C4-2B (cell line): Measurements from ENCODE around the gene CREG1.
"Not testable (repeated sequence)": the region's sequence is repeated elsewhere in the genome, so short reads cannot be mapped to it uniquely, and the experiment has no call there.

Experiments used
- H3K27ac ChIP-seq: fragments of 450-650 bp; 2 replicates; pipeline ENCODE4 v1.5.1; 2017
- ZFX ChIP-seq: fragments of 450-650 bp; IDR thresholded peaks from 2 replicates; pipeline ENCODE4 v1.6.1; 2017
- TF ChIP-seq, protein P1 (sequence below): fragments of 450-650 bp; conservative IDR thresholded peaks from 2 replicates; pipeline ENCODE4 v1.5.1; 2017; ENCODE audit warnings: mild to moderate bottlenecking

Gene CREG1

DNA sequence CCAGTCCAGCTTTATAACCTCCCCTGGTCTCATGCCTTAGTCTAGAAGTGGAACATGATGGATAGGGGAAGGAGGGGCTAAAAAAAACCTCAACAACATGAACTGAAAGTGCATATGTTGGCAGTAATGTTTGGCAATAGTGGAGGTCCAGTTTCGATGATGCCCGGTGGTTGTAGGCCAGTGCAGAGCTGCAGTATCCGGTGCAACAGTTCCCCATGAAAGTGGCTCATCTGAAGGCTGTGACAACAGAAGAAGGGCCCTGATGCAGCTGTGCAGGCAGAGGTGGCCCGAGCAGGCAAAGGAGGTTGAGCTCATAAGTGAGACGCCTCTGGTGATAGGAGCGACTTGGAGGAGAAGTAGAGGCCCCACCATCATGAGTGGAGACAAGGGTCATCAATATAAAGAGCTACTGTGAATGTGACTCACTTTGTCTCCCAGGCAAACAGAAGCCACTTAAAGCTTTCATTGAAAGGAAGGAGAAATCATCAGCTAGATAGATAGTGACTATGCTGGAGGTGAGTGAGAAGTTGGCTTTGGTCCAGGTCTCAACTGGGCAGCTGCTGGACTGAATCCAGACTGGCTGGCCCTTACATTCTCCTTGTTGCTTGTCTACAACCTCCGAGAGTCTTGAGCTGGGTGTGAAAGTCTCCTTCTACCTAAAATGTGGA lies 10.2 kb upstream of the CREG1 start:
- TF ChIP-seq, protein P1, sequence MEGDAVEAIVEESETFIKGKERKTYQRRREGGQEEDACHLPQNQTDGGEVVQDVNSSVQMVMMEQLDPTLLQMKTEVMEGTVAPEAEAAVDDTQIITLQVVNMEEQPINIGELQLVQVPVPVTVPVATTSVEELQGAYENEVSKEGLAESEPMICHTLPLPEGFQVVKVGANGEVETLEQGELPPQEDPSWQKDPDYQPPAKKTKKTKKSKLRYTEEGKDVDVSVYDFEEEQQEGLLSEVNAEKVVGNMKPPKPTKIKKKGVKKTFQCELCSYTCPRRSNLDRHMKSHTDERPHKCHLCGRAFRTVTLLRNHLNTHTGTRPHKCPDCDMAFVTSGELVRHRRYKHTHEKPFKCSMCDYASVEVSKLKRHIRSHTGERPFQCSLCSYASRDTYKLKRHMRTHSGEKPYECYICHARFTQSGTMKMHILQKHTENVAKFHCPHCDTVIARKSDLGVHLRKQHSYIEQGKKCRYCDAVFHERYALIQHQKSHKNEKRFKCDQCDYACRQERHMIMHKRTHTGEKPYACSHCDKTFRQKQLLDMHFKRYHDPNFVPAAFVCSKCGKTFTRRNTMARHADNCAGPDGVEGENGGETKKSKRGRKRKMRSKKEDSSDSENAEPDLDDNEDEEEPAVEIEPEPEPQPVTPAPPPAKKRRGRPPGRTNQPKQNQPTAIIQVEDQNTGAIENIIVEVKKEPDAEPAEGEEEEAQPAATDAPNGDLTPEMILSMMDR = no peak
- no peak for TF ChIP-seq ZFX
- no peak overlapping the region for H3K27ac ChIP-seq

DNA sequence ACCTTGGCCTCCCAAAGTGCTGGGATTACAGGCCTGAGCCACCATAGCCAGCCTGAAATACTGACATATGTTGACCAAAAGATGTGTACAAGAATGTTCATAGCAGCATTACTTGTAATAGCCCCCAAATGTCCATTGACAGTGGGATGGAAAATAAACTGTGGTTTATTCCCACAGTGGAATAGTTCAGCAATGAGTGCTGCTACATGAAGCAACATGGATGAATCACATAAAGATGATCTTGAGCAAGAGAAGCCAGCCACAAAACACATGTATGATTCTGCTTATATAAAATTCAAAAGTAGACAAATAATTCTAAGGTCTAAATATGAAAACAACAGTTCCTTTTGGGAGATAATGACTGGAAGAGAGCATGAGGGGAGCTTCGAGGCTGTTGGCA lies 9.1 kb upstream of the CREG1 start:
- no peak for TF ChIP-seq ZFX
- TF ChIP-seq, protein P1 = no peak
- H3K27ac ChIP-seq = no peak overlapping the region

DNA sequence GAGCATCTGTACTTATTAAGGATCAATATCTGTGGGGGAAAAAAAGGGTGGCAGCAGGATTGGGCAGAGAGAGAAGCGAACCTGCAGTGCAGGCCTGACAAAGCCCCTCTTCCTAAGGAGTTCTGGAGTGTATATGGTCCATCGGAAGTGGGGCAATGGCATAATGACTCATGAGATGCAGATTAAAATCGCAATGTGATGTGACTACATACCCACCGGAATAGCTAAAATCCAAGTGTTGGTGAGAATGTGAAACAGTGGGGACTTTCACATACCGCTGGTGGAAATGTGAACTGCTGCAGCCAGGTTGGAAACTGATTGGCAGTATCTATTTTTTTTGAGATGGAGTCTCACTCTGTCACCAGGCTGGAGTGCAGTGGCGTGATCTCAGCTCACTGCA lies 8.2 kb upstream of the CREG1 start:
- H3K27ac ChIP-seq = no peak overlapping the region
- TF ChIP-seq ZFX = no peak
- TF ChIP-seq, protein P1 = no peak

DNA sequence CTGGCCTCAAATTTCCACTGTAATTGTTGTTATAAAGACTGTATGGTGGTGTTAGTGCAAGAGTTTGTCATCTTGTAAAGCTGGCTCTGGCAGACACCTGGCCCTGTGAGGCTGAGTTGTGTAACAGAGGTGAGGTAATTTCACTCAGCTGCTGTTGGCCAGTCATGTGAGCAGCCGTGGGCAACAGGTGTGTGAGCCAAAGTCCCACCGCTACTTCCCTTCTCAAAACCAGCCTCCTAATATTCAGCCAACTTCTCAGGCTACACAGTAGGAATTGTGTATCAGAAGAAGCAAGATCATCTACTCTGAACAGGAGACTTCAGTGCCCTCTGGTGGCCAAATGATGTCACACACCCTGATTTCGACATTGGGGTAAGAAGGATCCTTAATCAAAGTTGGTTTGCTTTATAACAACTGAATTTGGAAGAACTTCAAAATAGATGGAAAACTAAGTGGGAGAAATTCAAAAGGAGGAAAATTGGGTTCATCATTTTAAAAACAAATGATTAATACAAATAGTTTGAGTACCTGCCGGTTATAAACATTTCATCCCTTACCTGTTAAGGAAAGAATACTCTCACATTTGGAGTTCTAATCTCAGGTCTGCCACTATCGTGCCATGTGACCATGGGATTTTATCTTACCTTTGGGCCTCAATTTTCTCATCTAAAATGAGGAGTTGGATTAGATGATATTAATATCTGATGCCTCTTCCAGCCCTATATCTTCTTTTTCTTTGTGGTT lies 2.6 kb upstream of the CREG1 start:
- TF ChIP-seq, protein P1 = peak; percentile 94
- TF ChIP-seq ZFX = no peak
- no peak overlapping the region for H3K27ac ChIP-seq

DNA sequence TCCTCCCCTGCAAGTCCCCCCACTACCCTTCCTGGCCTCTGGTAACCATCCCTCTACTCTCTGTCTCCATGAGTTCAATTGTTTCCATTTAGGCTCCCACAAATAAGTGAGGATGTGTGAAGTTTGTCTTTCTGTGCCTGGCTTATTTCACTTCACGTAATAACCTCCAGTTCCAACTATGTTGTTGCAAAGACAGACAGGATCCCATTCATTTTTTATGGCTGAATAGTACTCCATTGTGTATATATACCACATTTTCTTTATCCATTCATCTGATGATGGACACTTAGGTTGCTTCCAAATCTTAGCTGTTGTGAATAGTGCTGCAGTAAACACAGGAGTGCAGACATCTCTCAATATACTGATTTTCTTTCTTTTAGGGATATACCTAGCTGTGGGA lies 1.5 kb upstream of the CREG1 start:
- H3K27ac ChIP-seq = not testable (repeated sequence)

DNA sequence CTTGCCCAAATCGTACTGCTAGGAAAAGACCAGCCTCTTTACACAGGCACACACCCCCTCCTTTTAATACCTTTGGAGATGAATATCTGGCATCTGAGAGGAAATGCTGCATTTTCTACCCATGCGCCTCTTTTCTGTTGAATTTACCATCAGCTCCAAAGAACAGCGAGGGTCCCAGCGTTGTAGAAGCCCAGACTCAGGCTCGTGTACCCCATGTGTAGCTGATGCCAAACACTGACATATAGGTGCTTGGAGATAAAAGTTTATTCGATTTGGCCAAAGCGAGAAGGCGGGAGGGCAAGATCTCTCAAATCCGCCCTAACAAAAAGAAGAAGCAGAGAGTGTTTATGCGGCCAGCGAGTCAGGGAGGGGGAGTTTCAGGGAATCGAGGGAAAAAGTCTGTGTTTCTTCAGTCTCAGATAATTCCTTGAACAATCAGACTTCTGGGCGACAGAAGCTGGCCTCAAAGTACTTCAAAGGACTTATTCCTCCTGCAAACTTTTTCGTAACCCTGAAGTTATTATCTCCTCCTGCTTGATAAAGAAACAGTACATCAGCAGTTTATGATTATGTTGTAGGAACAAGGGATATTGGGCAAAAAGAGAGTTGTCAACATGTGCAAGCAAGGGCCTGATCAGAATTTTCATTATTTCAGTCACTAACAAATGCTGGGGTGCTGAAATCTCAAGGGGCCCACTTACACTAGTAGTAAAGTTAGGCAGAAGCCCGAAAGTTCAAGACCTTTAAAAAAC lies 642 bp upstream of the CREG1 start:
- H3K27ac ChIP-seq = peak overlapping the region; percentile 86

DNA sequence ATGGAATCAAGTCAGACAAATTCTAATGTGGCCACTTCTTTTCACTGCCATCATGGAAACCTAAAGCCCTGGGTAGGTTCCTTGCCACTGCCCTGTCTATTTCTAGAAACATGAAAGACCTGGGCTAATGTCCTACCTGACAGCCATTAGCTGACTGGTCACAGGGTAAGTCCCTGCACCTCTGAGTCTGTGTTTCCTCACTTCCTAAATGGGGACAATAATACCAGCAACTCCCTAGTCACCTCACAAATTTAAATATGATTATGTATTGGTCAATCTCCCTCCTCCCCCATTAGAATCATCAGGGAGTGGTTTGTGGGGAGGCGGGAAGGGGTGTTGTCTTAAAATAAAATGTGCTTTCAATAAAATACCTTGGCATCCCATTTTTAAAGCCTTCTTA lies 2.2 kb downstream of the CREG1 start:
- H3K27ac ChIP-seq = no peak overlapping the region

More for the DNA sequence above, 642 bp upstream of the CREG1 start:
- TF ChIP-seq, protein P1 = no peak
- no peak for TF ChIP-seq ZFX

More for the DNA sequence above, 2.2 kb downstream of the CREG1 start:
- TF ChIP-seq, protein P1 = no peak
- no peak for TF ChIP-seq ZFX
